H9 (cell line): ENCODE measurements around the gene GLUL. TPM values are rescaled to one million over a fixed set of nuclear protein-coding genes. Genes with fewer than 3 reads are reported as not detected.

Source experiments
- DNase-seq: peaks from one replicate; pipeline ENCODE4 v3.0.0-alpha.2; 2017
- H2AFZ ChIP-seq: one replicate; pipeline ENCODE4 v1.6.1; 2013; ENCODE audit warnings: mild to moderate bottlenecking, low read length, control low read depth, moderate library complexity
- H2AK5ac ChIP-seq: 2 replicates; pipeline ENCODE4 v1.6.1; 2013; ENCODE audit warnings: low read length, control low read depth, mixed read lengths; ENCODE audit not compliant: insufficient read length
- H2BK120ac ChIP-seq: one replicate; pipeline ENCODE4 v1.6.1; 2013; ENCODE audit warnings: low read depth, mild to moderate bottlenecking, low read length, control low read depth, inconsistent platforms; ENCODE audit not compliant: poor library complexity, severe bottlenecking
- H2BK12ac ChIP-seq: 2 replicates; pipeline ENCODE4 v1.6.1; 2013; ENCODE audit warnings: low read length, control low read depth, mixed read lengths, low read depth; ENCODE audit not compliant: insufficient read length
- H2BK15ac ChIP-seq: 2 replicates; pipeline ENCODE4 v1.6.1; 2013; ENCODE audit warnings: low read depth, low read length, control low read depth
- H2BK20ac ChIP-seq: one replicate; pipeline ENCODE4 v1.6.1; 2013; ENCODE audit warnings: low read depth, mild to moderate bottlenecking, low read length, control low read depth, inconsistent platforms; ENCODE audit not compliant: poor library complexity, severe bottlenecking
- H2BK5ac ChIP-seq: 2 replicates; pipeline ENCODE4 v1.6.1; 2013; ENCODE audit warnings: low read length, control low read depth, mixed read lengths; ENCODE audit not compliant: insufficient read length
- H3K14ac ChIP-seq: 2 replicates; pipeline ENCODE4 v1.6.1; 2013; ENCODE audit warnings: low read length, control low read depth; ENCODE audit not compliant: insufficient read depth
- H3K18ac ChIP-seq: 2 replicates; pipeline ENCODE4 v1.6.1; 2013; ENCODE audit warnings: low read depth, mild to moderate bottlenecking, mixed read lengths, low read length, control low read depth; ENCODE audit not compliant: insufficient read length
- H3K23ac ChIP-seq: 2 replicates; pipeline ENCODE4 v1.6.1; 2013; ENCODE audit warnings: low read length, control low read depth, mixed read lengths, low read depth; ENCODE audit not compliant: insufficient read length
- H3K23me2 ChIP-seq: 2 replicates; pipeline ENCODE4 v1.6.1; 2013; ENCODE audit warnings: low read depth, mild to moderate bottlenecking, mixed read lengths, low read length, control low read depth; ENCODE audit not compliant: insufficient read length, poor library complexity, severe bottlenecking
- H3K27ac ChIP-seq: 2 replicates; pipeline ENCODE4 v1.5.1; 2013; ENCODE audit warnings: low read length, control low read depth, mixed read lengths, low read depth; ENCODE audit not compliant: insufficient read length
- H3K27me3 ChIP-seq: 2 replicates; pipeline ENCODE4 v1.6.1; 2013; ENCODE audit warnings: low read length, control low read depth, inconsistent platforms; ENCODE audit not compliant: insufficient read depth
- H3K4ac ChIP-seq: 2 replicates; pipeline ENCODE4 v1.6.1; 2013; ENCODE audit warnings: low read depth, mild to moderate bottlenecking, control low read depth, inconsistent platforms, low read length, moderate library complexity
- H3K4me1 ChIP-seq: 2 replicates; pipeline ENCODE4 v1.6.1; 2013; ENCODE audit warnings: low read length, control low read depth, inconsistent platforms; ENCODE audit not compliant: insufficient read depth
- H3K4me2 ChIP-seq: 2 replicates; pipeline ENCODE4 v1.6.1; 2013; ENCODE audit warnings: low read length, control low read depth, mixed read lengths; ENCODE audit not compliant: insufficient read length, insufficient read depth
- H3K56ac ChIP-seq: 2 replicates; pipeline ENCODE4 v1.6.1; 2013; ENCODE audit warnings: low read depth, mild to moderate bottlenecking, mixed read lengths, low read length, control low read depth; ENCODE audit not compliant: insufficient read length
- H3K79me1 ChIP-seq: 2 replicates; pipeline ENCODE4 v1.6.1; 2013; ENCODE audit warnings: low read depth, mild to moderate bottlenecking, moderate library complexity, low read length, control low read depth, inconsistent platforms; ENCODE audit not compliant: insufficient read depth, poor library complexity, severe bottlenecking
- H3K79me2 ChIP-seq: 2 replicates; pipeline ENCODE4 v1.6.1; 2013; ENCODE audit warnings: low read length, control low read depth, inconsistent platforms; ENCODE audit not compliant: insufficient read depth
- H3K9ac ChIP-seq: 2 replicates; pipeline ENCODE4 v1.6.1; 2013; ENCODE audit warnings: low read length, control low read depth, mixed read lengths; ENCODE audit not compliant: insufficient read length; ENCODE audit errors: extremely low read depth
- H3K9me3 ChIP-seq: one replicate; pipeline ENCODE4 v1.6.1; 2013; ENCODE audit warnings: low read depth, low read length, inconsistent platforms; ENCODE audit not compliant: control insufficient read depth
- H3T11ph ChIP-seq: one replicate; pipeline ENCODE4 v1.6.1; 2013; ENCODE audit warnings: mild to moderate bottlenecking, low read length, control low read depth, inconsistent platforms
- H4K20me1 ChIP-seq: one replicate; pipeline ENCODE4 v1.6.1; 2013; ENCODE audit not compliant: control insufficient read depth, insufficient read length, insufficient read depth
- H4K5ac ChIP-seq: 2 replicates; pipeline ENCODE4 v1.6.1; 2013; ENCODE audit warnings: low read depth, mild to moderate bottlenecking, mixed read lengths, low read length, control low read depth; ENCODE audit not compliant: insufficient read length
- H4K8ac ChIP-seq: replicated peaks from 2 replicates; pipeline ENCODE4 v1.6.1; 2013; ENCODE audit warnings: low read length, control low read depth, mixed read lengths, low read depth; ENCODE audit not compliant: insufficient read length
- H4K91ac ChIP-seq: 2 replicates; pipeline ENCODE4 v1.6.1; 2013; ENCODE audit warnings: low read depth, mild to moderate bottlenecking, moderate library complexity, mixed read lengths, low read length, control low read depth; ENCODE audit not compliant: insufficient read length
- H3K27ac Mint-ChIP-seq, 3 experiments: 2 replicates in 2 of 3; 3 replicates in 1 of 3; pipeline ENCODE4 v1.8.0; 2020 to 2021; ENCODE audit warnings: mixed read lengths in 3 of 3, mild to moderate bottlenecking in 1 of 3, moderate library complexity in 1 of 3
- H3K27me3 Mint-ChIP-seq: 2 replicates; pipeline ENCODE4 v1.8.0; 2021; ENCODE audit warnings: low read depth, mild to moderate bottlenecking, moderate library complexity, mixed read lengths
- H3K36me3 Mint-ChIP-seq, 3 experiments: 2 replicates in 2 of 3; 3 replicates in 1 of 3; pipeline ENCODE4 v1.8.0; 2020 to 2021; ENCODE audit warnings: low read depth in 3 of 3, mixed read lengths in 3 of 3; ENCODE audit not compliant: insufficient read depth in 1 of 3
- H3K4me1 Mint-ChIP-seq, 2 experiments: 2 replicates each; pipeline ENCODE4 v1.8.0; 2020; ENCODE audit warnings: mixed read lengths in 2 of 2
- H3K4me3 Mint-ChIP-seq, 2 experiments: 2 replicates in 1 of 2; 3 replicates in 1 of 2; pipeline ENCODE4 v1.8.0; 2020 to 2021; ENCODE audit warnings: mild to moderate bottlenecking in 2 of 2, mixed read lengths in 2 of 2, moderate library complexity in 1 of 2
- H3K9me3 Mint-ChIP-seq, 2 experiments: 2 replicates in 1 of 2; 3 replicates in 1 of 2; pipeline ENCODE4 v1.8.0; 2020; ENCODE audit warnings: mild to moderate bottlenecking in 2 of 2, mixed read lengths in 2 of 2, moderate library complexity in 1 of 2
- WGBS: extraction: QIAGEN DNeasy Blood & Tissue Kit; methylation state at CpG from one replicate; pipeline ENCODE4 v1.1.7; 2013; ENCODE audit warnings: missing lambda C conversion rate, low lambda C conversion rate, mixed read lengths; ENCODE audit not compliant: insufficient read length; ENCODE audit errors: extremely low coverage; 5-methylcytosine and 5-hydroxymethylcytosine counted together
- total RNA-seq: library from RNA; stranded (reverse); gene quantifications from 2 replicates; pipeline ENCODE4 v1.2.1, GENCODE V29; 2021
- TF ChIP-seq, protein P1 (sequence below): fragments of 200-600 bp; sonication (generic); conservative IDR thresholded peaks from 3 replicates; pipeline ENCODE4 v1.8.0; 2021; ENCODE audit warnings: antibody characterized with exemption, mild to moderate bottlenecking

Gene GLUL
- total RNA-seq, 1 experiment from 2014 or later: 332 TPM

DNA sequence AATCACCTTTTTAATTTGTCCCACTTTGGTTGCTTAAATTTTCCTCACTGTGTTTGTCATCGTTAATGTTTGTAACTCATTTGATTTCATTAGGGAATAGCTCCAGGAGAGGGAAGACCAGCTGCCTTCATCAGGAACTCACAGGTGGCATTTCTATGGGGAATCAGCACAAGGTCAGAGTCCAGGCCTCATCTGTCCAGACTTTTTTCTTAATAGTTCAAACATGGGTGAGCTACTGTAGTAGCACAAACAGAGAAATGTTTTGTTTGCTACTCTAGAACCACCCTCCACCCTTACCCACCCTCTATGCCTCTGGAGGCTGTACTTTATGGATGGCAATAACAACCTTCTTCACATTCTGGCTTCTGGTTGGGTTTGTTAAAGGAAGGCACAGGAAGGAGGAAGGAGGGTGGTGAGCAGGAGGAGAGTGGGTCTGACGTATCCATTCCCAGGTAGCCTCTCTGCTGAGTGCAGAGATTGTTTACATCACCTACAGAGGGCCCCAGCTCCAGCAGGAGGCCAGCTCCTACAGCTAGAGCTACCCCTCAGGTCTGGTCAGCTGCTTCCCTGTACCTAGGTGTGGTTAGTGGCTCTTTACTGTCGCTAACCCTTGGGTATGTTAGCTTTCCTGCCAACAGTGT, 17.0 kb upstream of the GLUL start:
- no peak overlapping the region for H3K18ac ChIP-seq
- peaks cover 3% of the 10 kb centered on the region; the same call in 1 of the 2 replicates for H3K27me3 Mint-ChIP-seq
- peak overlapping the region; percentile 90 for H4K5ac ChIP-seq

More for the DNA sequence above, 17.0 kb upstream of the GLUL start:
- Mint-ChIP-seq H3K36me3 (peaks cover 0 to 5% (median 0%) of the 10 kb centered on the region in 3 experiments; a peak in 1 of 7 replicates), H3K27ac (no peak overlapping the region), H3K4me3 (no peak overlapping the region), H3K4me1 (peaks cover 4 to 7% of the 10 kb centered on the region in 2 experiments; a peak in 3 of 4 replicates), H3K9me3 (peaks cover 4 to 6% of the 10 kb centered on the region in 2 experiments; a peak in 3 of 5 replicates)
- Histone ChIP-seq H3K27me3 (no peaks in the 10 kb centered on the region), H2BK120ac (no peak overlapping the region), H3K4me1 (no peaks in the 10 kb centered on the region; the same call in 1 of the 2 replicates), H4K91ac (no peak overlapping the region), H3K56ac (no peak overlapping the region), H3K27ac (no peak overlapping the region), H3T11ph (no peak overlapping the region), H4K20me1 (no peaks in the 10 kb centered on the region), H3K23ac (no peak overlapping the region), H3K23me2 (no peaks in the 10 kb centered on the region), H2AFZ (peak overlapping the region; percentile 59), H4K8ac (no peak overlapping the region), H3K9ac (no peak overlapping the region), H2AK5ac (no peak overlapping the region), H2BK20ac (peak overlapping the region; percentile 75), H3K9me3 (no peaks in the 10 kb centered on the region), H3K4ac (no peak overlapping the region), H2BK15ac (no peak overlapping the region), H2BK5ac (no peak overlapping the region), H3K79me2 (no peaks in the 10 kb centered on the region), H3K4me2 (no peak overlapping the region), H3K14ac (no peak overlapping the region), H3K79me1 (no peaks in the 10 kb centered on the region), H2BK12ac (no peak overlapping the region)
- TF ChIP-seq, protein P1, sequence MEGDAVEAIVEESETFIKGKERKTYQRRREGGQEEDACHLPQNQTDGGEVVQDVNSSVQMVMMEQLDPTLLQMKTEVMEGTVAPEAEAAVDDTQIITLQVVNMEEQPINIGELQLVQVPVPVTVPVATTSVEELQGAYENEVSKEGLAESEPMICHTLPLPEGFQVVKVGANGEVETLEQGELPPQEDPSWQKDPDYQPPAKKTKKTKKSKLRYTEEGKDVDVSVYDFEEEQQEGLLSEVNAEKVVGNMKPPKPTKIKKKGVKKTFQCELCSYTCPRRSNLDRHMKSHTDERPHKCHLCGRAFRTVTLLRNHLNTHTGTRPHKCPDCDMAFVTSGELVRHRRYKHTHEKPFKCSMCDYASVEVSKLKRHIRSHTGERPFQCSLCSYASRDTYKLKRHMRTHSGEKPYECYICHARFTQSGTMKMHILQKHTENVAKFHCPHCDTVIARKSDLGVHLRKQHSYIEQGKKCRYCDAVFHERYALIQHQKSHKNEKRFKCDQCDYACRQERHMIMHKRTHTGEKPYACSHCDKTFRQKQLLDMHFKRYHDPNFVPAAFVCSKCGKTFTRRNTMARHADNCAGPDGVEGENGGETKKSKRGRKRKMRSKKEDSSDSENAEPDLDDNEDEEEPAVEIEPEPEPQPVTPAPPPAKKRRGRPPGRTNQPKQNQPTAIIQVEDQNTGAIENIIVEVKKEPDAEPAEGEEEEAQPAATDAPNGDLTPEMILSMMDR: no peak; the same call in 2 of the 3 replicates
- DNase-seq: peak; percentile 36
- no CpG with 5 or more reads among the region's 3 CpGs for WGBS
